ENCODE measurements around the gene SPATA21.

The SPATA21 gene

GRCh38 chr1:16450863-16451481, 13.7 kb upstream of the SPATA21 start:
- FAIRE-seq, result no peak

GRCh38 chr1:16449666-16450065, 12.4 kb upstream of the SPATA21 start:
- FAIRE-seq, result no peak

- no peak for FAIRE-seq
Observed at GRCh38 chr1:16449065-16449464, 11.8 kb upstream of the SPATA21 start.

GRCh38 chr1:16447641-16448040, 10.4 kb upstream of the SPATA21 start:
- no peak for FAIRE-seq

GRCh38 chr1:16446116-16446515, 8.9 kb upstream of the SPATA21 start:
- FAIRE-seq, result no peak

- FAIRE-seq, result no peak
Observed at GRCh38 chr1:16445052-16445451, 7.8 kb upstream of the SPATA21 start.

GRCh38 chr1:16443975-16444770, 6.9 kb upstream of the SPATA21 start:
- FAIRE-seq, result no peak

GRCh38 chr1:16442941-16443340, 5.7 kb upstream of the SPATA21 start:
- no peak for FAIRE-seq

GRCh38 chr1:16442265-16442664, 5.0 kb upstream of the SPATA21 start:
- FAIRE-seq, result no peak

GRCh38 chr1:16441282-16441665, 4.0 kb upstream of the SPATA21 start:
- FAIRE-seq, result no peak

GRCh38 chr1:16440470-16441281, 3.5 kb upstream of the SPATA21 start, which contains the start of gene NECAP2:
TSS of gene NECAP2 (plus strand) at chr1:16440724. CDS start at chr1:16440762, 38 bp downstream.
- FAIRE-seq, result no peak

- no peak for FAIRE-seq
Observed at GRCh38 chr1:16440131-16440469, 2.9 kb upstream of the SPATA21 start.

GRCh38 chr1:16438924-16439323, 1.7 kb upstream of the SPATA21 start:
- no peak for FAIRE-seq

- no peak for FAIRE-seq
Observed at GRCh38 chr1:16438516-16438915, 1.3 kb upstream of the SPATA21 start.

- no peak for FAIRE-seq
Observed at GRCh38 chr1:16434501-16434900, 2.7 kb downstream of the SPATA21 start.

GRCh38 chr1:16434007-16434406, 3.2 kb downstream of the SPATA21 start:
- no peak for FAIRE-seq

- FAIRE-seq, result no peak
Observed at GRCh38 chr1:16433030-16433429, 4.2 kb downstream of the SPATA21 start.

GRCh38 chr1:16430606-16431005, 6.6 kb downstream of the SPATA21 start:
- FAIRE-seq, result no peak

- FAIRE-seq, result no peak
Observed at GRCh38 chr1:16425125-16426025, 11.8 kb downstream of the SPATA21 start.

- FAIRE-seq, result no peak
Observed at GRCh38 chr1:16422041-16422440, 15.2 kb downstream of the SPATA21 start.

- FAIRE-seq, result no peak
Observed at GRCh38 chr1:16421201-16421600, 16.0 kb downstream of the SPATA21 start.

GRCh38 chr1:16420424-16421118, 16.7 kb downstream of the SPATA21 start:
- FAIRE-seq, result no peak

Data from TTC549 (cell line).